Muscle of leg (tissue), 11 donors: Measurements from ENCODE around the gene ANLN. TPM values are rescaled to one million over a fixed set of nuclear protein-coding genes. Genes with fewer than 3 reads are reported as not detected.
A peak's percentile ranks its signal among the peaks of the same experiment; 100 is the strongest.

ENCODE experiments used
- DNase-seq: peaks from one replicate; pipeline ENCODE4 v3.0.0; 2013
- H3K27ac ChIP-seq: one replicate; pipeline ENCODE4 v1.5.1; 2013; ENCODE audit warnings: mild to moderate bottlenecking, low read length, control low read depth
- H3K27me3 ChIP-seq: one replicate; pipeline ENCODE4 v1.6.1; 2013; ENCODE audit warnings: low read length; ENCODE audit not compliant: control insufficient read depth, insufficient read depth
- H3K36me3 ChIP-seq: one replicate; pipeline ENCODE4 v1.6.1; 2013; ENCODE audit warnings: low read length; ENCODE audit not compliant: control insufficient read depth, insufficient read depth
- H3K4me1 ChIP-seq: one replicate; pipeline ENCODE4 v1.6.1; 2013; ENCODE audit warnings: low read length; ENCODE audit not compliant: control insufficient read depth, insufficient read depth
- H3K4me3 ChIP-seq: one replicate; pipeline ENCODE4 v1.5.1; 2013; ENCODE audit warnings: low read length, control low read depth
- H3K9me3 ChIP-seq: replicated peaks from 2 replicates; pipeline ENCODE4 v1.6.1; 2013; ENCODE audit warnings: low read depth, low read length; ENCODE audit not compliant: control insufficient read depth
- WGBS: methylation state at CpG from one replicate; pipeline ENCODE4 v1.1.5; 2013; ENCODE audit warnings: missing lambda C conversion rate; ENCODE audit not compliant: insufficient coverage; 5-methylcytosine and 5-hydroxymethylcytosine counted together
- polyA plus RNA-seq, 8 donors: library from polyadenylated mRNA; unstranded; fragments of 120-200 nt; gene quantifications; one replicate each; pipeline versions ENCODE4 v1.2.1 to v1.2.3, GENCODE V29; 2013; ENCODE audit warnings: inconsistent platforms in 1 of 8, low replicate concordance in 1 of 8; ENCODE audit not compliant: insufficient read length in 8 of 8, insufficient read depth in 1 of 8
- total RNA-seq: library from RNA; stranded (reverse); fragments of 120-200 nt; gene quantifications from one replicate; pipeline ENCODE4 v1.2.4, GENCODE V29; 2013

The ANLN gene
- total and polyA plus RNA-seq, 9 donors = 19.9 to 36.7 (median 26.3) TPM

DNA sequence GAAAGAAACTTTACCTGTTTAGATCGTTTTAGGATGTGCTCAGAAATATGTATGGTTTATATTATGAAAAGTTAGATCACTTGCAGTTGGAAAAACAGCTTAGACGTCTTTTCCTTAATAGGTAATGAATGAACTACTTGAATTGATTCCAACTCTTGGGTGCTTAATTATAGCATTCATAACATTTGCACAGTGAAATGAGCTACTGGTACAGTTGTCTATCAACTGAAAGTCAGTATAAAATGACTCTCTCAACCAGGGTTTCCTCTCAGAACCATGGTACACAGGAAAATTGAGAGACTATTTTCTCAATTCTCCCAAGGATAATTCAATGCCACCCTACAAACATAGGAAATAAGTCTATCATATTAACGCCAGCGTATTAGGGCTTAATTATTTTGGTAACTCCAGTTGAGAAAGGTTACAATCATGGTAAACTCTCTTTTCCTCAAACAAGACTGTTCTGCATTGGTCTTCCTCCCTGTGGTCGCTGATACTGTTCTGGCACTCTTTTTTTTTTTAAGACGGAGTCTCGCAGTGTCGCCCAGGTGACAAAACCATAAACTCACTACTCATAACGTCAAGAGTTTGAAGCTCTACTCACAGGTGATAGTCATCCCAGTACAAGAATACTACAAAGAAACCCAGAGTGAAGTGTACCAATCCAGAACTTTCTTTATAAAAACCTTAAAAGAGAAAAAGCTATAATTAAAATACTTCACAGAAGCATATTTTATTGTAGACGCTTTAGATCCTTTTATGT is 2.0 kb downstream of the ANLN start:
- peak overlapping the region; percentile 16 for H3K27ac ChIP-seq
- H3K4me3 ChIP-seq = peak overlapping the region; percentile 83
- DNase-seq = no peak
- peaks cover 3% of the 10 kb centered on the region for H3K36me3 ChIP-seq
- no peaks in the 10 kb centered on the region for H3K27me3 ChIP-seq
- 47% methylated on average over 3 of the region's 10 CpGs for whole genome bisulfite sequencing
- peaks cover 3% of the 10 kb centered on the region for H3K4me1 ChIP-seq
- peaks cover 7% of the 10 kb centered on the region for H3K9me3 ChIP-seq

DNA sequence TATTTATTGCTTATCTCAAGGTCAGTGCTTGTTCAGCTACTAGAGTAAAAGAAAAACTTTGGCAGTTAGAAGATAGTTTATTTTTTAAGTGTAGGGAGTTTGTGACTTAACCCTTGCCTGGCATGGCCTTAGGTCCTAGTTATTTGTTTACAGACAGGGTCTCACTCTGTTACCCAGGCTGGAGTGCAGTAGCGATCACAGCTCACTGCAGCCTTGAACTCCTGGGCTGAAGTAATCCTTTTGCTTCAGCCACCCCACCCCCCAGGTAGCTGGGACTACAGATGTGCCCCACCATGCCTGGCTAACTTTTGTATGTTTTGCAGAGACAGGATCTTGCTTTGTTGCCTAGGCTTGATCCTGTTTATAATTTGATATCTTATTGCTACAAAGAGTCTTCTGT is 4.2 kb downstream of the ANLN start:
- no peak overlapping the region for H3K27ac ChIP-seq
- DNase-seq = no peak
- WGBS = 83% methylated on average over 1 of the region's 1 CpG
- no peaks in the 10 kb centered on the region for H3K27me3 ChIP-seq
- H3K9me3 ChIP-seq = peaks cover 7% of the 10 kb centered on the region
- H3K4me3 ChIP-seq = no peak overlapping the region
- peaks cover 3% of the 10 kb centered on the region for H3K4me1 ChIP-seq
- peaks cover 11% of the 10 kb centered on the region for H3K36me3 ChIP-seq

DNA sequence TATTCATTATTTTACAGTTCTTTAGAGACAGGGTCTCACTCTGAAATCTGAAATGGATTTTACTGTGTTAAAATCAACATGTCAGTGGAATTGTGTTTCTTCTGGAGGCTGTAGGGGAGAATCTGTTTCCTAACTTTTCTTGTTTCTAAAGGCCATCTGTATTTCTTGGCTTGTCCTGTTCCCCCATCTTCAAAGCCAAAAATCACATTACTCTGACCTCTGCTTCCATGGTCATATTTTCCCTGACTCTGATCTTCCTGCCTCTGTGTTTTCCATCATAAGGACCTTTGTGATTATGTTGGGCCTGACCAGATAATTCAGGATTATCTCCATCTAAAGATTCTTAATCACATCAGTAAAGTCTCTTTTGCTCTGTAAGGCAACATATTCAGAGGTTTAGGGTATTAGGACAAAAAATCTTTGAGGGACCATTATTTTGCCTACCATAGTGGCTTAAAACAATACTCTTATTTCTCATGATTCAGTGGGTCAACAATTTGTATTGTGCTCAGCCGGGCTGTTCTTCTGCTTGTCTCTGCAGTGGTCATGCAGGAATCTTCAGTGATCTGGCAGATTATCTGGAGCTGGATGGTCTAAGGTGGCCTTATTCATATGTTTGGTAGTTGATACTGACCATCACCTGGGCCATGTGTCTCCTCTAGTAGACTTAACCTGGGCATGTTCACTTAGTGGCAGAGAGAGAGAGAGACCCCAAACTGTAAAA is 5.7 kb downstream of the ANLN start:
- Histone ChIP-seq H3K4me1 (no peaks in the 10 kb centered on the region), H3K27me3 (no peaks in the 10 kb centered on the region), H3K36me3 (peaks cover 18% of the 10 kb centered on the region), H3K27ac (no peak overlapping the region), H3K9me3 (peaks cover 7% of the 10 kb centered on the region), H3K4me3 (no peak overlapping the region)
- no peak for DNase-seq
- no CpG with 5 or more reads among the region's 1 CpG for WGBS

DNA sequence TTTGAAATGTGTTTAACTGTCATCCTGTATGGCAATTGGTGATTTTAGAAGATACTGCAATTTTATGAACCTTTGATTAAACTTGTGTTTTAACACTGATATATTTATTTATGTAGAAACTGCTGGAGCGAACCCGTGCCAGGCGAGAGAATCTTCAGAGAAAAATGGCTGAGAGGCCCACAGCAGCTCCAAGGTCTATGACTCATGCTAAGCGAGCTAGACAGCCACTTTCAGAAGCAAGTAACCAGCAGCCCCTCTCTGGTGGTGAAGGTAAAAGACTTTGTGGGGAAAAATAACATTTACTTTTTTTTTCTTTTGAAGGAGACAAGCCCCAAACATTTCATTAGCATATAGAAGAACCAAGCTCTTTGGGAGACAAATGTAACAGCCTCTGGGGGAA is 6.5 kb downstream of the ANLN start:
- Histone ChIP-seq H3K4me3 (no peak overlapping the region), H3K27ac (no peak overlapping the region), H3K27me3 (no peaks in the 10 kb centered on the region), H3K36me3 (peaks cover 18% of the 10 kb centered on the region), H3K9me3 (peaks cover 7% of the 10 kb centered on the region), H3K4me1 (no peaks in the 10 kb centered on the region)
- no peak for DNase-seq
- 94% methylated on average over 3 of the region's 4 CpGs for WGBS

DNA sequence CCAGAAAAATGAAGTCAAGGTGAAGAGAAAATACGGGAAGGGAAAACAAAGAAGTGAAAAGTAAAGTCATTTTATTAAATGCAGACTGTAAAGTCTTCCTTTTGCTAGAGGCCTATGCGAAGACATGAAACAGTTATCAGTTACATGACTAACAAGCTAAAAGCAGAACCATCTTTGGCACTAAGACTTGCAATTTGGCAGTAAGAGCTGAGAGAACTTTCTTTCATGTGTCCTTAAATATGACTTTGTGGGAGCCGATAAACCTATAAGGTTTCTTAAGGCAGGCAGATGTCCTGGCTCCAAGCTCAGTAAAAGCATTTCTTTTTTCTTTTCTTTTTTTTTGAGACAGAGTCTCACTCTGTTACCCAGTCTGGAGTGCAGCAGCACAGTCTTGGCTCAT is 10.4 kb downstream of the ANLN start:
- peaks cover 7% of the 10 kb centered on the region for H3K9me3 ChIP-seq
- no peak overlapping the region for H3K27ac ChIP-seq
- H3K36me3 ChIP-seq = peaks cover 25% of the 10 kb centered on the region
- WGBS = no CpG with 5 or more reads among the region's 3 CpGs
- no peaks in the 10 kb centered on the region for H3K27me3 ChIP-seq
- no peak overlapping the region for H3K4me3 ChIP-seq
- H3K4me1 ChIP-seq = no peaks in the 10 kb centered on the region
- no peak for DNase-seq

DNA sequence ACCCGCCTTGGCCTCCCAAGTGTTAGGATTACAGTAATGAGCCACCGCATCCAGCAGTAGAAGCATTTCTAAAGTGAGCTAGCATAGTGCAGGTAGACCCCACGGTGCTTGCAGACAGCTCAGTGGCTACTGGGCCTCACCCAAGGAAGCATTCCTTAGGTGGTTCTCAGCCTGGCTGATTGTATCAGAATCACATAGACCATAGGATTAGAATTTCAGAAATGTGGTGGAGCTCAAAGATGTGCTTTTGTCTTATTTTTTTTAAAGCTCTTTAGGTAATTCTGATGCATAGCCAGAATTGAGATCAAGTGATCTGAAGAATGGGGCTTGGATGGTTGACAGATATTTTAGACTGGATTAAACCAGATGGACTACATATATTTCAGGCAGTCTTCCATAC is 10.9 kb downstream of the ANLN start:
- Histone ChIP-seq H3K9me3 (peaks cover 1% of the 10 kb centered on the region), H3K4me3 (no peak overlapping the region), H3K27ac (no peak overlapping the region), H3K4me1 (no peaks in the 10 kb centered on the region), H3K36me3 (peaks cover 25% of the 10 kb centered on the region), H3K27me3 (no peaks in the 10 kb centered on the region)
- DNase-seq = no peak
- 96% methylated on average over 3 of the region's 3 CpGs for WGBS

DNA sequence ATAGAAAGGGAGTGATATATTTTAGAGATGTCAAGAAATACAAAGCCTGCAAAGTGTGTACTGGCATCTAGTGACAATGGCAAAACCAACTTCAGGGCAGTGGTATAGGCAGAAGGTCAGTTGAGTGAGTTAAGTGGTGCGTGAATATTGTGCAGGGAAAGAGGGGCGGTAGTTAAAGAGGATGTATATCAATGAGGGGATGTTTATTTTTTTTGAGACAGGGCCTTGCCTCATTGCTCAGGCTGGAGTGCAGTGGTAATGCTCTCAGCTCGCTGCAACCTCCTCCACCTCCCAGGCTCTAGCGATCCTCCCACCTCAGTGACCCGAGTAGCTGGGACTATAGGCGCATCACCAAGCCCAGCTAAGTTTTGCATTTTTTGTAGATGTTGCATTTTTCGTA is 13.8 kb downstream of the ANLN start:
- no peak overlapping the region for H3K4me3 ChIP-seq
- H3K27ac ChIP-seq = no peak overlapping the region
- peaks cover 18% of the 10 kb centered on the region for H3K36me3 ChIP-seq
- H3K4me1 ChIP-seq = no peaks in the 10 kb centered on the region
- no peaks in the 10 kb centered on the region for H3K27me3 ChIP-seq
- 86% methylated on average over 3 of the region's 7 CpGs for WGBS
- no peaks in the 10 kb centered on the region for H3K9me3 ChIP-seq
- DNase-seq = no peak

DNA sequence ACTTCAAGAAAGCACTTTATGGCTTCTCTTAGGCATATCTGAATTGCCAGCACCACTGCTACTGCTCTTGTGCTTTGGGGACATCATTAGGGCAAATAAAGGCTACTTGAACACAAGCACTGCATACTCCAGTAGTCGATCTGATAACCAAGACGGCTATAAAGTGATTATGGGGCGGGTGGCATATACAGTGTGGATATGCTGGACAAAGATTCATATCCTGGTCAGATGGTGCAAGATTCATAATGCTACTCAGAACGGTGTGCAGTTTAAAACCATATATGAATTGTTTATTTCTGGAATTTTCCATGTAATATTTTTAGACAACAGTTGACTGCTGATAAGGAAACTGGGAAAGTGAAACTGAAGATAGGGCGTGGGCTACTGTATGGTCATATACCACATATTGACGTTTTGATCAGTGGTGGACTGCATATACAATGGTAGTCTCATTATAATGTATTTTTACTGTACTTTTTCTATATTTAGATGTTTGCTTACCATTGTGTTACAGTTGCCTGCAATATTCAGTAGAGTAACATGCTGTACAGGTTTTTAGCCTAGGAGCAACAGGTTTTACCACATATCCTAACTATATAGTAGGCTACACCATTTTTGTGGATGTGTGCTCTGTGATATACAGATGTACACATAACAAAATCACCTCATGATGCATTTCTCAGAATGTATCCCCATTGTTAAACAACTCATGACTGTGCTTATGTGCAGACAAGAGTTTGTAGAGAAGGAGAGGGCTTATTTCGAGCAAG is 15.2 kb downstream of the ANLN start:
- Histone ChIP-seq H3K36me3 (peaks cover 15% of the 10 kb centered on the region), H3K4me3 (no peak overlapping the region), H3K4me1 (no peaks in the 10 kb centered on the region), H3K9me3 (no peaks in the 10 kb centered on the region), H3K27me3 (no peaks in the 10 kb centered on the region), H3K27ac (no peak overlapping the region)
- DNase-seq = no peak
- WGBS = 100% methylated on average over 3 of the region's 7 CpGs

DNA sequence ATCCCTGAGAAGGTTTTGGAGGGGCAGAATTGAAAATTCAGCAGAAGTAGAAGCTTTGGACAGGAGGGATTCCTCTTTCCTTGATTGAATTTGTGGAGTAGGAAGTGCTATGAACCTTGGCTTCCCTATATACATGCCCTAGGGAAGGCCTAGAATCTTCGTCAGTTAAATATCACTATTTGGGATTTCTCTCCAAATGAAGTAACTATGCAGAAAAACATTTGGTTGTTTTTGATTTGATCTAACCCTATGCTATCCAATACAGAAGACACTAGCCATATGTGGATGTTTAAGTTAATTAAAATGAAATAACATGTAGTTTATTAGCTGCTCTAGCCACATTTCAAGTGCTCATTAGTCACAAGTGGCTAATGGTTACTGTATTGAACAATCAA is 15.7 kb downstream of the ANLN start:
- Histone ChIP-seq H3K9me3 (no peaks in the 10 kb centered on the region), H3K36me3 (peaks cover 11% of the 10 kb centered on the region), H3K4me3 (no peak overlapping the region), H3K27me3 (no peaks in the 10 kb centered on the region), H3K27ac (no peak overlapping the region), H3K4me1 (no peaks in the 10 kb centered on the region)
- DNase-seq = no peak
- WGBS = no CpG with 5 or more reads among the region's 1 CpG

DNA sequence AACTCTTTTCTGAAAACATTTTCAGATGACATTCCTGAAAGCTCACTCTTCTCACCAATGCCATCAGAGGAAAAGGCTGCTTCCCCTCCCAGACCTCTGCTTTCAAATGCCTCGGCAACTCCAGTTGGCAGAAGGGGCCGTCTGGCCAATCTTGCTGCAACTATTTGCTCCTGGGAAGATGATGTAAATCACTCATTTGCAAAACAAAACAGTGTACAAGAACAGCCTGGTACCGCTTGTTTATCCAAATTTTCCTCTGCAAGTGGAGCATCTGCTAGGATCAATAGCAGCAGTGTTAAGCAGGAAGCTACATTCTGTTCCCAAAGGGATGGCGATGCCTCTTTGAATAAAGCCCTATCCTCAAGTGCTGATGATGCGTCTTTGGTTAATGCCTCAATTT is 16.5 kb downstream of the ANLN start:
- Histone ChIP-seq H3K27me3 (no peaks in the 10 kb centered on the region), H3K4me3 (no peak overlapping the region), H3K36me3 (peaks cover 14% of the 10 kb centered on the region), H3K4me1 (no peaks in the 10 kb centered on the region), H3K27ac (no peak overlapping the region), H3K9me3 (no peaks in the 10 kb centered on the region)
- DNase-seq = no peak
- 75% methylated on average over 1 of the region's 5 CpGs for WGBS
